Activated CD8-positive, alpha-beta memory T cell treated with anti-CD3 and anti-CD28 coated beads, Interleukin-2, amount 50 U/mL, for 1 hour (primary cell): ENCODE results near the gene DUS2.
"Not testable (repeated sequence)": the region's sequence is repeated elsewhere in the genome, so short reads cannot be mapped to it uniquely, and the experiment has no call there.

Experiments used
- DNase-seq: peaks from one replicate; pipeline ENCODE4 v3.0.0-alpha.2; 2020; ENCODE audit errors: extremely low read depth

The DUS2 gene

DNA sequence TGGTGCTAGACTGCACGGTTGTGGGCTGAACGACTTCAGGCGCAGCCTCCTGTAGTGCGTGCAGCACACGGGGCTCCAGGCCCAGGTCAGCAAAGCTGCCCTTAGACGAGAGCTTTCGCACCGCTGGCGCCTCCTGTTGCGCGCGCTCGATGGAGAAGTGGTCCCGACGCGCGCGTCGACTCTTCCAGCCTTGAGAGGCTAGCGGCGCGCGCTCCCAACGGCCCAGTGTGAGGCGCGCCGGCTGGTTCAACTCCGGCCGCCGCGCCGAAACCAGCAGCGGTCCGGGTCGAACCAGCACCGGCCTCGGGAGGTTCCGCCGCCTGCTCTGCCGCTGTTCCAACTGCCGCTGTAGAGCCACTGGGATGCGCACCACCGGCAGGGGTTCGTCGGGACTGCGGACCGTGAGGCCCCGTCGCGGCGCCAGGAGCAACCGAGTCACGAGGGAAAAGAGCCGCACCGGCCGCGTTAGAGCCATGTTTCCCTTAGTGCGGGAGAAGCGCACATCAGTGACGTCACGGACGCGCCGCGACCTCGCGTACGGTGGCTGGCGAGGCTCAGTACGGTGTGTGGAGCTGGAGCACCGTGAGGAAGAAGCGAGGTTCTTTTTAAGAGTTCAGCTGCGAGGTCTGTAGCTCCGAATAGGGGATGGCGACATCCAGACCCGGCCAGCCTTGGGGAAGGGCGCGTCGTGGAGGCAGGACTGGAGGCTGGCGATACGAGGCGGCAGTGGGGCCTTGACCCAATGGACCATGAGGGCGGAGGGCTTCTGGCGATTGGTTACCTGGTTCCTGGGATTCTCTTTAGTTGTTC is at the start of gene DUS2, which contains the start of gene DDX28:
TSS of gene DUS2 (plus strand) at position 557 of the 810 bp plus-strand sequence. CDS start 14,740 bp downstream, outside the sequence.
TSS of gene DDX28 (minus strand) at position 505 of the 810 bp plus-strand sequence. CDS start at position 475, 30 bp downstream.
- DNase-seq, result peak; percentile 75

DNA sequence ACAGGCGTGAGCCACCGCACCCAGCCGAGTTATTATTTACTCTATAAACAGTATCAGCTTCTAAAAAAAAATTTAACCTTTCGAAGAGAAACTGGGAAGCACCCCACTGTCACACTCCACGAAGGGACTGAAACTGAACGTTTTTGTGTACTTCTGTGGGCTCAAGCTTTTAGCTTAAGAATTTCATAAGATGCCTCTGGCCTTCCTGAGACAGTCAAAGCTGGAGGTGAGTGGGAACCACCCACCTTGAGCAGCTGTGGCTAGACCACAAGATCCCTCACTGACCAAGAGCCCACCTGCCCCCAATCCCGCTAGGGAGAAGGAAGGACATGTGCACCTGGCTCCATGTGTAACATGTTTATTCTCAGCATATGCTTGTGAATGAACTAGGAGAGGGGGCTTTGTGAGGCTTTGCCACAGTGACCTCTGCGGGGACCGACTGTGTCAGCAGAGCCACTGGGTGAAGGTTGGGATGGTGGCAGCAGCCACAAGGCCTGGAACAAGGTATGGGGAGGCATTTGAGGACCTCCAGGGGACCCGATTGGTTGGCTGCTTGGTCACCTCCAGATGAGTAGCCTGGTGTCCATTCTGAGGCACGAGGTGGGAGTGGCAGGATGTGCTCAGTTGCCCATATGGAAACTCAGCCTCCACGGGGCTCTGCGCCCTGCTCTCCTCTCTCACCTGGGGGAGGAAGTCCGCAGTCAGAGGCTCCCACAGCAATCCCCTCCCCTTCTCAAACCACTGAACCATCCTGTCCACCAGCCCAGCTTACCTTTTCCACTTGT is 47.6 kb upstream of the DUS2 start:
- DNase-seq, result no peak

DNA sequence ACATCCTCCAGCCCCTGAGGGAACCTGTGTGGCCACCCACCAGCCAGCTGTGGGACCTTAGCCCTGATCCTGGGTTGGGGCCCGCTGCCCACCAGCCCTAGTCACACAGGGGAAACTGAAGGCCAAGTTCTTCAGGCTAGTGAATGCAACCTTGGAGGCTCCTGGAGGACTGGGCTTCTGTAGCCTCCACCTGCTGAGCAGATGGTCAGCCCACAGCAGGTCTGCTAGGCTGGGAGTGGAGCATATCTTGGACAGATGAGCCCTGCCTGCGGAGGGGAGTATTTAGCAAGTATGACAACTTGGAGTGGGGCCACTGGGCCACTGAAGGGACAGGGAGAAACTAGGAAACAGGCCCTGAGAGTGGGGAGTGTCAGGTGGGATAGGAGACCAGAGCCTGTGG is 46.9 kb upstream of the DUS2 start:
- no peak for DNase-seq

DNA sequence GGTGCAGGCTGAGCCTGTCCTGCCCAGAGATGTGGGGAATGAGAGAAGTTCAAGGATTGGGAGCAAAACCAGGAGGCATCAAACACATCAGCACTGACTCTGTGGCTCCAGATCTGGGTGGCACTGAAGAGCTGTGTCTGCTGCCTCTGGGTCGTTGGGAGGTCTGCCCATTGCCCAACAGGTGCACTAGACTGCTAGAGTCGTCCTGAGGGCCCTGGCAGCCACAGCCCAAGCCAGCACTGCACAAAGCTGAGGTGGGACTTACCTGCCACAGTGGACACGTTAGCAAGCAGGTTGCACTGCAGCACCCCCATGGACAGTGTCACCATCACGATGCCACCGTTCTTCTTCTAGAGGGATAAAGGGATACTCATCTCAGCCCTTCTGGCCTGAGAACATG is 46.1 kb upstream of the DUS2 start:
- no peak for DNase-seq

- no peak for DNase-seq
These were observed 45.4 kb upstream of the DUS2 start for GRCh38 chr16:67977469-67978227.

GRCh38 chr16:67979955-67980678 is 43.0 kb upstream of the DUS2 start, which contains the start of gene DPEP3:
TSS of gene DPEP3 (minus strand) at chr16:67980499. CDS start at chr16:67980380, 119 bp downstream.
- DNase-seq, result no peak

- DNase-seq, result no peak
These were observed 40.9 kb upstream of the DUS2 start for GRCh38 chr16:67982011-67982696.

DNA sequence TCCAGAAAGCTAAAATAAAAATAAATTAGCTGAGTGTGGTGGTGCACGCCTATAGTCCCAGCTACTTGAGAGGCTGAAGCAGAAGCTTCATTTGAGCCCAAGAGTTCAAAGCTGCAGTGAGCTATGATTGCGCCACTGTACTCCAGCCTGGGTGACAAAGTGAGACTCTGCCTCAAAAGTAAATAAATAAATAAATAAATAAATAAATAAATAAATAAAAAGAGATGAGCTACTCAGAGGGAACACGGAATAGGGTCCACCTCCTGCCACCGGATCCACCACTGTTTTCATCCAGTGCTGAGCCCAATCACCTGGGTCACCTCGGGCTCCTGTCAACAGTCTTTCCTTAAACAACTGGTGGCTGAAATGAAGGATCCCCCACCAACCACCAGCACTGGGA is 36.1 kb upstream of the DUS2 start:
- no peak for DNase-seq

- DNase-seq, result no peak
These were observed 35.5 kb upstream of the DUS2 start for GRCh38 chr16:67987460-67988160.

DNA sequence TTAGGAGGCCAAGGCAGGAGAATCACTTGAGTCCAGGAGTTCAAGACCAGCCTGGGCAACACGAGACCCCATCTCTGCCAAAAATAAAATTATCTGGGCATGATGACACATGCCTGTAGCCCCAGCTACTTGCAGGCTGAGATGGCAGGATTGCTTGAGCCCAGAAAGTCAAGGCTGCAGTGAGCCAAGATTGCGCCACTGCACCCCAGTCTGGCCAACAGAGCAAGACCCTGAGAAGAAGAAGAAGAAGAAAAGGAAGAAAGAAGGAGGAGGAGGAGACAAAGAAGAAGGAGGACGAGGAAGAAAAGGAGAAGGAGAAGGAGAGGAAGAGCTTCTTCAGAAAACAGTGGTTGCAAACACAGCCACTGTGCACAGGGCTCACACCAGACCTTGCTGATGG is 34.4 kb upstream of the DUS2 start:
- no peak for DNase-seq

- DNase-seq, result no peak
These were observed 33.6 kb upstream of the DUS2 start for GRCh38 chr16:67989322-67990017.

DNA sequence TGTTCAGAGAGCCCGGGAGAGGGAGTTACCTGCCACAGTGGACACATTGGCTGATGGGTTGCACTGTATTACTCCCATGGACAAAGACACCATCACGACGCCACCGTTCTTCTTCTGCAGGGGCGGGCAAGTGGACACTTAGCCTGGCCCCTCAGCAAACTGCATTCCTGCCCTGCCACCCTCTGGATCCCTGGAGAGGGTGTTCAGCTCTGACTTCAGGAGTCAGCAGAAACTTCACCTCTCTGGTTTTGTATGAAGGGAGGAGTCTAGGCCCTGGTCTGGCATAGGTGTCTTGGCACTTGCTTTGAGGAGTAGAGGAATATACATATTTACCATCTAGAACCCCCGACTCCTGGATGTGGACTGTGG is 33.1 kb upstream of the DUS2 start:
- no peak for DNase-seq

- no peak for DNase-seq
These were observed 30.4 kb upstream of the DUS2 start for GRCh38 chr16:67992661-67993206.

DNA sequence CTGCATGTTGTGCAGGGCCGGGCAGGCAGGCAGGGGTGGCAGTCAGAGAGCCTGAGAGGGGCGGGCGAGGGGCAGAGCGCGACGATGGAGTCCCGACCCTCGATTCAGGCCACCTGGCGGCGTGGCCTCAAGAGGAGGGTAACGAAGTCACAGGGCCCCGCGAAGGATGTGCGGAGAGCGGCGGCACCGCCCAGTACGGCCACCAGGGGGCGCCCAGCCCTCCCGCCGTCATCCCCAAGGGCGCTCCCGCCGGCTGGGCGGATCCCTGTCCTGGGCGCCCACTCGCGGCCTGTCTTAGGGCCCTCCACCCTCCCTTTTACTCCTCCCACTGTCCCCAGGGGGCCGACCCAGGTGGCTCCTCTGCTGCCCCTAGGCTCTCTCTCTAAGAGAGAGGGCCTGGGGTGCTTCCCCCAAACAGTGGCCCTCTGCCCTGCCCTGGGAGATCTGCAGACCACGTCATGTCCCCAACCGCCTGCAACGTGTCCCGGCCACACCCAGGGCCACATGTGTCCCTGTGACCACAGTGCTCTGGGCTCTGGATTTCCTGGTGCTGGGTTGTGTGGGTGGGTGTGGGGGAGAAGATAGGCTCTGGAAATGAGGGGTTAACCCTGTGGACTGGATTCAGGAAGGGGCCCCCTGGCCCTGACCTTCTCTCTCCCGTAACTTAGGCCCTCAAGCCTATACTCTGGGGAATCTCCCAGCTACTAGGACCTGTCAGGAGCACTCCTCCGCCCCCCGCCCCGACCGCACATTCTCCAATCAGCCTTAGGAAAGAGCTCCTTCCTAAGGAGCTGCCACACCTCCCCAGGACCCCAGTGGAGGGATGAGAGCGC is 29.7 kb upstream of the DUS2 start:
- peak; percentile 49 for DNase-seq

DNA sequence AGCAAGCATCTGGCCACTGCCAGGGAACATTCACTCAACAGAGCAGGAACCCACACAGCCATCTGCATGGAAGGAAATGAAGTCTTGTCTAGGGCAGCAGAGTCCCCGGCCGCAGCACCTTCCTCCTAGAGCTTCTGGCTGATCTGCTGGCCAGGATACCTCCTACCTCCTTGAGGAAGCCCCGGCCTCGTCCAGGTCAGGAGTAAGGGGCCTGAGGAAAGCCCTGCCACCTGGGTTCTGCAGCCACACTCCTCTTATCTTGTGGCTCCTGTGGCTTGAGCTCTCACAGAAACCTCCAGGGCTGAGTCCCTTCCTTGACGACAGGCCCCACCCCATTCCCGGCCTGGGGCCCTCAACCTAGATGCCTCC is 29.1 kb upstream of the DUS2 start:
- DNase-seq, result not testable (repeated sequence)

GRCh38 chr16:67995423-67995822 is 27.7 kb upstream of the DUS2 start:
- DNase-seq, result no peak

DNA sequence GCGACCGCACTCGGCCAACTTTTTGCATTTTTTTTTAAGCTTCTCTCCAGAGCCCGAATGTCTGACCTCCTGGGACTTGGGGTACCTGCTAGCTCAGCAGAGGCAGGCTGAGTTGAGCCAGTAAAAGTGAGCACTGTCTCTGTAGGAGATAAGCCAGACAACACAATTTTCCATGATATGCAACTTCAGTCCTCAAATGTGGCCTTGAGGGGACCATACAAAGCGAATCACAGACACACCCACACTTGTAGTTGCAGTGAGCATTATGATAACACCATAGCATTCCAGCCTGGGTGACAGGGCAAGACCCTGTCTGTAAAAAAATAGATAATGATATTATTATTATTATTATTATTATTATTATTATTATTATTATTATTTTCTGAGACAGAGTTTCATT is 26.4 kb upstream of the DUS2 start:
- no peak for DNase-seq

DNA sequence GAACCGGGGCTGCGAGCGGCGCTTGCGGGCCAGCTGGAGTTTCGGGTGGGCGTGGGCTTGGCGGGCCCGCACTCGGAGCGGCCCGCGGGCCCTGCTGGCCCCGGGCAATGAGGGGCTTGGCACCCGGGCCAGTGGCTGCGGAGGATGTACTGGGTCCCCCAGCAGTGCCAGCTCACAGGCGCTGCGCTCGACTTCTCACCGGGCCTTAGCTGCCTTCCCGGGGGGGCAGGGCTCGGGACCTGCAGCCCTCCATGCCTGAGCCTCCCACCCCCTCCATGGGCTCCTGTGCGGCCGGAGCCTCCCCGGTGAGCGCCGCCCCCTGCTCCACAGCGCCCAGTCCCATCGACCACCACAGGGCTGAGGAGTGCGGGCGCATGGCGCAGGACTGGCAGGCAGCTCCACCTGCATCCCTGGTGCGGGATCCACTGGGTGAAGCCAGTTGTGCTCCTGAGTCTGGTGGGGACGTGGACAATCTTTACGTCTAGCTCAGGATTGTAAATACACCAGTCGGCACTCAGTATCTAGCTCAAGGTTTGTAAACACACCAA is 24.8 kb upstream of the DUS2 start:
- DNase-seq, result not testable (repeated sequence)
